Thoracic aorta (tissue), 2 donors: ENCODE measurements around the gene LEFTY1. TPM values are rescaled to one million over a fixed set of nuclear protein-coding genes. Genes with fewer than 3 reads are reported as not detected.
A peak's percentile ranks its signal among the peaks of the same experiment; 100 is the strongest.

ENCODE experiments used
- ATAC-seq: fragments of 150-250 bp; one replicate; pipeline ENCODE4 v1.8.0; 2017; ENCODE audit warnings: low read depth; ENCODE audit not compliant: insufficient number of reproducible peaks, low FRiP score
- DNase-seq: peaks from one replicate; pipeline ENCODE4 v3.0.0-alpha.2; 2020; ENCODE audit warnings: low spot score
- H3K27ac ChIP-seq, 2 donors: fragments of 200-600 bp; sonication (generic); 1 replicate in 1 of 2; 2 replicates in 1 of 2; pipeline ENCODE4 v1.5.1; 2016; ENCODE audit warnings: mild to moderate bottlenecking in 2 of 2, moderate library complexity in 2 of 2
- H3K27me3 ChIP-seq: fragments of 200-600 bp; sonication (generic); replicated peaks from 2 replicates; pipeline ENCODE4 v1.6.0; 2016; ENCODE audit warnings: mild to moderate bottlenecking; ENCODE audit not compliant: insufficient read depth
- H3K36me3 ChIP-seq: fragments of 200-600 bp; sonication (generic); one replicate; pipeline ENCODE4 v1.5.1; 2016
- H3K4me1 ChIP-seq, 2 donors: fragments of 200-600 bp; sonication (generic); 1 replicate in 1 of 2; 2 replicates in 1 of 2; pipeline versions ENCODE4 v1.5.1 to v1.6.0; 2016; ENCODE audit warnings: low read depth in 2 of 2, mild to moderate bottlenecking in 1 of 2; ENCODE audit not compliant: control insufficient read depth in 1 of 2
- H3K4me3 ChIP-seq: fragments of 200-600 bp; sonication (generic); 2 replicates; pipeline ENCODE4 v1.5.1; 2016; ENCODE audit warnings: mild to moderate bottlenecking
- H3K9me3 ChIP-seq: fragments of 200-600 bp; sonication (generic); 2 replicates; pipeline ENCODE4 v1.5.1; 2016
- CTCF ChIP-seq: fragments of 200-600 bp; sonication (generic); IDR thresholded peaks from one replicate; pipeline ENCODE4 v1.5.1; 2019; ENCODE audit warnings: antibody characterized with exemption
- total RNA-seq, 2 donors: library from RNA; depleted of rRNA; stranded (reverse); fragments of >200 nt; gene quantifications; one replicate each; pipeline versions ENCODE4 v1.1.0 to v1.2.3, GENCODE V29; 2016

Gene LEFTY1
- total RNA-seq, 2 donors from 2014 or later = not detected

GRCh38 chr1:225847610-225848009 is 41.3 kb downstream of the LEFTY1 start:
- ATAC-seq = no peak
- Histone ChIP-seq H3K4me3 (no peak overlapping the region), H3K27ac (no peak overlapping the region), H3K27me3 (no peaks in the 10 kb centered on the region), H3K9me3 (no peaks in the 10 kb centered on the region), H3K36me3 (peaks cover 27% of the 10 kb centered on the region), H3K4me1 (peaks cover 0 to 8% of the 10 kb centered on the region in 2 donors)
- TF ChIP-seq CTCF = no peak
- DNase-seq = no peak

- no peak overlapping the region for H3K4me3 ChIP-seq
- peaks cover 0 to 8% of the 10 kb centered on the region in 2 donors for H3K4me1 ChIP-seq
- H3K36me3 ChIP-seq = peaks cover 27% of the 10 kb centered on the region
- ATAC-seq = no peak
- peak overlapping the region in 1 of 2 donors; percentile 3 for H3K27ac ChIP-seq
- H3K9me3 ChIP-seq = no peaks in the 10 kb centered on the region
- no peak for DNase-seq
- H3K27me3 ChIP-seq = no peaks in the 10 kb centered on the region
- TF ChIP-seq CTCF = no peak
Observed at GRCh38 chr1:225846331-225847310, 42.3 kb downstream of the LEFTY1 start.

GRCh38 chr1:225845571-225846259 is 43.2 kb downstream of the LEFTY1 start:
- DNase-seq (peak; percentile 40), ATAC-seq (no peak)
- Histone ChIP-seq H3K27ac (peak overlapping the region; percentile 21 to 32), H3K9me3 (no peaks in the 10 kb centered on the region), H3K36me3 (peaks cover 22% of the 10 kb centered on the region), H3K27me3 (no peaks in the 10 kb centered on the region), H3K4me1 (peaks cover 0 to 8% of the 10 kb centered on the region in 2 donors), H3K4me3 (no peak overlapping the region)
- peak; percentile 81 for TF ChIP-seq CTCF

- Histone ChIP-seq H3K4me1 (peaks cover 0 to 8% of the 10 kb centered on the region in 2 donors), H3K9me3 (no peaks in the 10 kb centered on the region), H3K4me3 (no peak overlapping the region), H3K27me3 (no peaks in the 10 kb centered on the region), H3K36me3 (peaks cover 24% of the 10 kb centered on the region), H3K27ac (peak overlapping the region in 1 of 2 donors; percentile 21)
- no peak for TF ChIP-seq CTCF
- no peak for DNase-seq
- no peak for ATAC-seq
Observed at GRCh38 chr1:225845097-225845496, 43.8 kb downstream of the LEFTY1 start.
